Measurements from ENCODE around the gene PNMA6E.

The PNMA6E gene

GRCh38 chrX:153398275-153398960 lies 2.7 kb downstream of the PNMA6E start:
- H3F3A ChIP-seq (ENCODE audit: insufficient read depth): no peaks in the 10 kb centered on the region
- H3K79me2 ChIP-seq (ENCODE audit: insufficient read depth, low read length): no peaks in the 10 kb centered on the region
- no peaks in the 10 kb centered on the region for H4K20me1 ChIP-seq (ENCODE audit: low read depth, low read length)
- H3K9me3 ChIP-seq (ENCODE audit: insufficient read depth, low read length): no peaks in the 10 kb centered on the region
- H3K9me2 ChIP-seq (replicated peaks; ENCODE audit: insufficient read depth, low read length): no peaks in the 10 kb centered on the region
- H3K4me3 ChIP-seq (ENCODE audit: insufficient read depth, low read length, poor library complexity, severe bottlenecking): no peak overlapping the region
- H3K27ac ChIP-seq (ENCODE audit: low read depth, low read length): no peak overlapping the region
- H3K9ac ChIP-seq (ENCODE audit: low read length): no peak overlapping the region
- no peak for TF ChIP-seq EZH2phosphoT487 (conservative IDR thresholded peaks at IDR 0.05; ENCODE audit: low read length)
- no peak overlapping the region for H3K4me2 ChIP-seq (ENCODE audit: low read depth, low read length, poor library complexity, severe bottlenecking)
- H3K36me3 ChIP-seq (ENCODE audit: low read length): no peaks in the 10 kb centered on the region
- H3K27me3 ChIP-seq (ENCODE audit: low read length): no peaks in the 10 kb centered on the region
- H2AFZ ChIP-seq (ENCODE audit: low read depth, low read length, severe bottlenecking): no peak overlapping the region

DNA sequence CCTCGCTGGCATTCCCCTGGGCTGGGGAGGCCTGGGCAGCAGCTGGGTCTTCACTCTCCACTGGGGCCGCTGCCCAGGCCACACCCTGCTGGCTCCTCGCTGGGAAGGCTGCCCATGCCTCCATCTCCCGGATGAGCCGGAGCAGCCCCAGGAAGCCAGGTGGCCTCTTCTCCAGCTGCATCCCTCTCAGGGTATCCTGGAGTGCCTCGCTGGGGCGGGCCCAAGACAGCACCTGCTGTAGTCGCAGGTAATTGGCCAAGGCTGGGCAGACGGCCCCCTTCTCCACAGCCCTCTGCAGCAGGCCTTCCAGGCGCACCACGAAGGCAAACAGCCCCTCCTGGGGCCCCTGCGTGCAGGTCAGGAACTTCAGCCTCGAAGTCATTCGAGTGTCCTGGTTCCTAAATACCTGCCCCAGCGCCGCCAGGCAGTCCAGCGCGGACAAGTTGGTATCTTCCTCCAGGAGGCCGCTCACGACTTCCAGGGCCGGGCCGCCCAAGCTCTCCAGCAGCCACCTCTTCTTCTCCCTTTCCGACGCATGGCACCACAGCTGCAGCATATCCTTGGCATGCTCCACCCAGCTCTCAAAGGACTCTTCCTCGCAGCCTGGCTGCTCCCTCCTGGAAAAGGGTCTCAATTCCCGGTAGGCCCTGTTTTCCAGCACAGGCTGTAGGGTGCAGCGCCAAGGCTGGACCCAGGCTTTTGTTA lies 3.7 kb downstream of the PNMA6E start:
- H3F3A ChIP-seq (ENCODE audit: insufficient read depth): no peaks in the 10 kb centered on the region
- no peaks in the 10 kb centered on the region for H3K9me2 ChIP-seq (replicated peaks; ENCODE audit: insufficient read depth, low read length)
- no peak overlapping the region for H3K9ac ChIP-seq (ENCODE audit: low read length)
- H2AFZ ChIP-seq (ENCODE audit: low read depth, low read length, severe bottlenecking): no peak overlapping the region
- H3K27me3 ChIP-seq (ENCODE audit: low read length): no peaks in the 10 kb centered on the region
- no peaks in the 10 kb centered on the region for H4K20me1 ChIP-seq (ENCODE audit: low read depth, low read length)
- no peak overlapping the region for H3K27ac ChIP-seq (ENCODE audit: low read depth, low read length)
- no peaks in the 10 kb centered on the region for H3K79me2 ChIP-seq (ENCODE audit: insufficient read depth, low read length)
- H3K4me3 ChIP-seq (ENCODE audit: insufficient read depth, low read length, poor library complexity, severe bottlenecking): no peak overlapping the region
- H3K9me3 ChIP-seq (ENCODE audit: insufficient read depth, low read length): no peaks in the 10 kb centered on the region
- H3K4me2 ChIP-seq (ENCODE audit: low read depth, low read length, poor library complexity, severe bottlenecking): no peak overlapping the region
- TF ChIP-seq, protein P1, sequence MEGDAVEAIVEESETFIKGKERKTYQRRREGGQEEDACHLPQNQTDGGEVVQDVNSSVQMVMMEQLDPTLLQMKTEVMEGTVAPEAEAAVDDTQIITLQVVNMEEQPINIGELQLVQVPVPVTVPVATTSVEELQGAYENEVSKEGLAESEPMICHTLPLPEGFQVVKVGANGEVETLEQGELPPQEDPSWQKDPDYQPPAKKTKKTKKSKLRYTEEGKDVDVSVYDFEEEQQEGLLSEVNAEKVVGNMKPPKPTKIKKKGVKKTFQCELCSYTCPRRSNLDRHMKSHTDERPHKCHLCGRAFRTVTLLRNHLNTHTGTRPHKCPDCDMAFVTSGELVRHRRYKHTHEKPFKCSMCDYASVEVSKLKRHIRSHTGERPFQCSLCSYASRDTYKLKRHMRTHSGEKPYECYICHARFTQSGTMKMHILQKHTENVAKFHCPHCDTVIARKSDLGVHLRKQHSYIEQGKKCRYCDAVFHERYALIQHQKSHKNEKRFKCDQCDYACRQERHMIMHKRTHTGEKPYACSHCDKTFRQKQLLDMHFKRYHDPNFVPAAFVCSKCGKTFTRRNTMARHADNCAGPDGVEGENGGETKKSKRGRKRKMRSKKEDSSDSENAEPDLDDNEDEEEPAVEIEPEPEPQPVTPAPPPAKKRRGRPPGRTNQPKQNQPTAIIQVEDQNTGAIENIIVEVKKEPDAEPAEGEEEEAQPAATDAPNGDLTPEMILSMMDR (IDR thresholded peaks at IDR 0.05; ENCODE audit: insufficient read depth, low read length, poor library complexity, severe bottlenecking): no peak
- TF ChIP-seq EZH2phosphoT487 (conservative IDR thresholded peaks at IDR 0.05; ENCODE audit: low read length): no peak
- no peaks in the 10 kb centered on the region for H3K36me3 ChIP-seq (ENCODE audit: low read length)

DNA sequence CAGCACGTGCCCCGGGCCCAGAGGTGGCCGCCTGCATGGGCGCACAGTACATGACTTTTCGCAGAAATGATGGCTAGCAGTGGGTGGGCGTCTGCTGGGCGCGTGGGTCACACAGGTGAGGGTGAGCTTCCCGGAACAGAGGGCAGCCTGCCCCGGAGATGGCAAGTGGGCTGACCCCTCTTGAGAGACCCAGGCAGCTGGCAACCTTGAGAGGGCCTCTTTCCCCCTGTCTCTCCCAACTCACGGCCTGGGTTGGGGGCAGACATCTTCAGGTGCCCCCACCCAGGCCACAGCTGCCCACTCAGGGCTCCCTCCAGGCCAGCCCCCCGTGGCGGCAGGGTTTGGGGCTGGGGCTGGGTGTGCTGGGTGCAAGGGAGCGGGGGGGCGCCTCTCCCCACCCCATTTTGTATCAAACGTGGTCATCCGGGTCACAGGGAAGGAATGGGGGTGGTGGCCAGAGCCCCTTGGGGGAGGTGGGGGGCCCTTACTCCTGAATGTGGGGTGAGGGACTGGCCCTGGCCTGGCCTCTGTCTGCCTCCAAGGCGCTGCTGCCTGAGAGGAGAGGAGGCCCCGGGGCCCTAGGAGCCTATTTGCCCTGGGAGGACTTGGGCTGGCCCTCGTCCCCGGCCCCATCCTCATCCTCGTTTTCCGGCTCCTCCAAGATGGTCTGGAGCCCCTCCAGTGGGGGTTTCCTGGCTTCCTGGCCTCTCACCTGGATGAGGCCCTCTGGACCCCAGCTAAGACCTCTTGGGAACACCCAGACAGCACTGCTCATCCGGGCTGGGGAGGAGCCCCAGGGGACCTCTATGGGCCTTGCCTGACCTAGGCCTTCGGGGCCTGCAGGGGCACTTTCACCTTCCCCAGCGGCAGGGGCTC lies 4.6 kb downstream of the PNMA6E start:
- Histone ChIP-seq H3K9ac (ENCODE audit: low read length) (no peak overlapping the region), H3K4me3 (ENCODE audit: insufficient read depth, low read length, poor library complexity, severe bottlenecking) (no peak overlapping the region), H3K27me3 (ENCODE audit: low read length) (no peaks in the 10 kb centered on the region), H3K36me3 (ENCODE audit: low read length) (no peaks in the 10 kb centered on the region), H3K27ac (ENCODE audit: low read depth, low read length) (no peak overlapping the region), H4K20me1 (ENCODE audit: low read depth, low read length) (no peaks in the 10 kb centered on the region), H3K79me2 (ENCODE audit: insufficient read depth, low read length) (no peaks in the 10 kb centered on the region), H3K9me3 (ENCODE audit: insufficient read depth, low read length) (no peaks in the 10 kb centered on the region), H3K4me2 (ENCODE audit: low read depth, low read length, poor library complexity, severe bottlenecking) (no peak overlapping the region), H3F3A (ENCODE audit: insufficient read depth) (no peaks in the 10 kb centered on the region), H2AFZ (ENCODE audit: low read depth, low read length, severe bottlenecking) (no peak overlapping the region), H3K9me2 (replicated peaks; ENCODE audit: insufficient read depth, low read length) (no peaks in the 10 kb centered on the region)
- TF ChIP-seq EZH2phosphoT487 (conservative IDR thresholded peaks at IDR 0.05; ENCODE audit: low read length): no peak
- TF ChIP-seq, protein P1 (IDR thresholded peaks at IDR 0.05; ENCODE audit: insufficient read depth, low read length, poor library complexity, severe bottlenecking): no peak

Data from SU-DHL-6 (cell line).